Duodenal mucosa (tissue), 2 donors: Measurements from ENCODE around the gene PHF11.
"Not testable (repeated sequence)": the region's sequence is repeated elsewhere in the genome, so short reads cannot be mapped to it uniquely, and the experiment has no call there.

Source experiments
- H3K27ac ChIP-seq: one replicate; pipeline ENCODE4 v1.7.0; 2013; ENCODE audit warnings: low read depth, low read length
- H3K27me3 ChIP-seq, 2 donors: one replicate each; pipeline ENCODE4 v1.7.0; 2013; ENCODE audit warnings: low read length in 2 of 2, control low read depth in 1 of 2; ENCODE audit not compliant: insufficient read depth in 2 of 2, control insufficient read depth in 1 of 2
- H3K36me3 ChIP-seq, 2 donors: one replicate each; pipeline ENCODE4 v1.7.0; 2013; ENCODE audit warnings: low read length in 2 of 2, control low read depth in 1 of 2; ENCODE audit not compliant: insufficient read depth in 2 of 2, control insufficient read depth in 1 of 2
- H3K4me1 ChIP-seq, 2 donors: one replicate each; pipeline ENCODE4 v1.7.0; 2013; ENCODE audit warnings: low read length in 2 of 2, control low read depth in 1 of 2; ENCODE audit not compliant: insufficient read depth in 2 of 2, control insufficient read depth in 1 of 2
- H3K4me3 ChIP-seq, 2 donors: one replicate each; pipeline ENCODE4 v1.7.0; 2013; ENCODE audit warnings: low read length in 2 of 2, low read depth in 1 of 2
- H3K9ac ChIP-seq, 2 donors: one replicate each; pipeline ENCODE4 v1.7.0; 2013; ENCODE audit warnings: low read length in 2 of 2, low read depth in 1 of 2
- H3K9me3 ChIP-seq, 2 donors: one replicate each; pipeline ENCODE4 v1.7.0; 2013; ENCODE audit warnings: low read length in 2 of 2, control low read depth in 1 of 2; ENCODE audit not compliant: control insufficient read depth in 1 of 2

PHF11 gene

GRCh38 chr13:49560270-49561061, 64.7 kb downstream of the PHF11 start:
- peaks cover 0 to 16% of the 10 kb centered on the region in 2 donors for H3K36me3 ChIP-seq
- no peak overlapping the region for H3K4me3 ChIP-seq
- no peaks in the 10 kb centered on the region for H3K9me3 ChIP-seq
- peaks cover 8% of the 10 kb centered on the region in 2 donors for H3K4me1 ChIP-seq
- no peak overlapping the region for H3K9ac ChIP-seq
- H3K27ac ChIP-seq = no peak overlapping the region
- no peaks in the 10 kb centered on the region for H3K27me3 ChIP-seq

- Histone ChIP-seq H3K4me3 (no peak overlapping the region), H3K4me1 (peaks cover 8% of the 10 kb centered on the region in 2 donors), H3K27ac (no peak overlapping the region), H3K9ac (no peak overlapping the region), H3K36me3 (peaks cover 0 to 14% of the 10 kb centered on the region in 2 donors), H3K9me3 (no peaks in the 10 kb centered on the region), H3K27me3 (no peaks in the 10 kb centered on the region)
Observed at GRCh38 chr13:49561062-49561410, 65.3 kb downstream of the PHF11 start.

GRCh38 chr13:49563516-49563915, 67.8 kb downstream of the PHF11 start:
- H3K36me3 ChIP-seq = peaks cover 0 to 9% of the 10 kb centered on the region in 2 donors
- H3K27me3 ChIP-seq = no peaks in the 10 kb centered on the region
- H3K4me1 ChIP-seq = peaks cover 8% of the 10 kb centered on the region in 2 donors
- no peak overlapping the region for H3K4me3 ChIP-seq
- H3K9me3 ChIP-seq = no peaks in the 10 kb centered on the region
- no peak overlapping the region for H3K27ac ChIP-seq
- no peak overlapping the region for H3K9ac ChIP-seq

GRCh38 chr13:49565461-49565860, 69.7 kb downstream of the PHF11 start:
- not testable (repeated sequence) for H3K27me3 ChIP-seq, H3K36me3 ChIP-seq, H3K27ac ChIP-seq, H3K4me3 ChIP-seq, H3K9me3 ChIP-seq, H3K9ac ChIP-seq, H3K4me1 ChIP-seq

GRCh38 chr13:49566461-49566860, 70.7 kb downstream of the PHF11 start:
- Histone ChIP-seq H3K27ac (no peak overlapping the region), H3K4me1 (no peaks in the 10 kb centered on the region), H3K9ac (no peak overlapping the region), H3K9me3 (no peaks in the 10 kb centered on the region), H3K36me3 (peaks cover 0 to 3% of the 10 kb centered on the region in 2 donors), H3K4me3 (no peak overlapping the region), H3K27me3 (no peaks in the 10 kb centered on the region)

GRCh38 chr13:49567491-49567890, 71.7 kb downstream of the PHF11 start:
- Histone ChIP-seq H3K9me3 (no peaks in the 10 kb centered on the region), H3K9ac (no peak overlapping the region), H3K4me3 (no peak overlapping the region), H3K27ac (no peak overlapping the region), H3K4me1 (no peaks in the 10 kb centered on the region), H3K27me3 (no peaks in the 10 kb centered on the region), H3K36me3 (peaks cover 0 to 3% of the 10 kb centered on the region in 2 donors)

GRCh38 chr13:49569993-49570689, 74.4 kb downstream of the PHF11 start:
- no peaks in the 10 kb centered on the region for H3K4me1 ChIP-seq
- H3K4me3 ChIP-seq = no peak overlapping the region
- no peak overlapping the region for H3K27ac ChIP-seq
- no peak overlapping the region for H3K9ac ChIP-seq
- H3K27me3 ChIP-seq = no peaks in the 10 kb centered on the region
- H3K36me3 ChIP-seq = peaks cover 0 to 3% of the 10 kb centered on the region in 2 donors
- H3K9me3 ChIP-seq = no peaks in the 10 kb centered on the region

GRCh38 chr13:49571299-49572240, 75.8 kb downstream of the PHF11 start:
- no peaks in the 10 kb centered on the region for H3K4me1 ChIP-seq
- no peak overlapping the region for H3K4me3 ChIP-seq
- H3K36me3 ChIP-seq = peaks cover 0 to under 1% of the 10 kb centered on the region in 2 donors
- H3K9me3 ChIP-seq = no peaks in the 10 kb centered on the region
- H3K27ac ChIP-seq = no peak overlapping the region
- H3K27me3 ChIP-seq = no peaks in the 10 kb centered on the region
- H3K9ac ChIP-seq = no peak overlapping the region
